Retina (tissue), 1 donor: ENCODE results near the gene CMTM4.
A peak's percentile ranks its signal among the peaks of the same experiment; 100 is the strongest.

Source experiments
- DNase-seq: peaks from one replicate; pipeline ENCODE4 v3.0.0-alpha.2; 2016

CMTM4 gene

DNA sequence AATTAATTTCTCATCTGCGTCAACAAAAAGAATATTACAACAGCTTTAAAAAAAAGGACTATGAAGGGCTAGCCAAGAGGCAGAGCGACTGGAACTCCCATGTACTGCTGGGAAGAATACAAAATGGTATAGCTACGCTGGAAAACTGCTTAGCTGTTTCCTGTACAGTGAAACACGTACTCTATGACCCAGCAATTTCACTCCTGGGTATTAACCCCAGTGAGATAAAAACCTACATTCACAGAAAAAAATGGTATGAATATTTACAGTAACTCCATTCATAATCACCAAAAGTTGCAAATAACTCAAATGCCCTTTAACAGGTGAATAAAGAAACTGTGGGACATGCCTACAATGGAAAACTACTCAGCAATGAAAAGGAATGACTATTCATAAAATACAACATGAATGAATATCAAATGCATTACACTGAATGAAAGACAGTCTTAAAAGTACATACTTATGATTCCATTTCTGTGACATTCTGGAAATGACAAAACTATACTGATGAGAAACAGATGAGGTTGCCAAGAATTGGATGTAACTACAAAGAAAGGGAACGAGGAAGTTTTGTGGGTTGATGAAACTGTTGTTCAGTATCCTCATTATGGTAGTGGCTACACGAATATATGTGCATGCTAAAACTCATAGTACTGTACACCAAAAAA, 27.6 kb downstream of the CMTM4 start:
- no peak for DNase-seq

DNA sequence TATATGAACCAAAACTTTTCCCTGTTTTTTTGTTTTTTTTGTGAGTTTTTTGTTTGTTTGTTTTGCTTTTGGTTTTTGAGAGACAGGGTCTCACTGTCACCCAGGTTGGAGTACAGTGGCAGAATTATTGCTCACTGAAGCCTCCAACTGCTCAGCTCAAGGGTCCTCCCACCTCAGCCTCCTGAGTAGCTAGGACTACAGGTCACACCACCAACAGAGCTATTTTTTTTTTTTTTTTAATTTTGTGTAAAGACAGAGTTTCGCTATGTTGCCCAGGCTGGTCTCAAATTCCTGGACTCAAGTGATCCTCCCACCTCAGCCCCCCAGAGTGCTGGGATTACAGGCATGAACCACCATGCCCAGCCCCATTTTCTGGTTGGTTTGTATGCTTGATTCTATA, 28.6 kb downstream of the CMTM4 start:
- no peak for DNase-seq

DNA sequence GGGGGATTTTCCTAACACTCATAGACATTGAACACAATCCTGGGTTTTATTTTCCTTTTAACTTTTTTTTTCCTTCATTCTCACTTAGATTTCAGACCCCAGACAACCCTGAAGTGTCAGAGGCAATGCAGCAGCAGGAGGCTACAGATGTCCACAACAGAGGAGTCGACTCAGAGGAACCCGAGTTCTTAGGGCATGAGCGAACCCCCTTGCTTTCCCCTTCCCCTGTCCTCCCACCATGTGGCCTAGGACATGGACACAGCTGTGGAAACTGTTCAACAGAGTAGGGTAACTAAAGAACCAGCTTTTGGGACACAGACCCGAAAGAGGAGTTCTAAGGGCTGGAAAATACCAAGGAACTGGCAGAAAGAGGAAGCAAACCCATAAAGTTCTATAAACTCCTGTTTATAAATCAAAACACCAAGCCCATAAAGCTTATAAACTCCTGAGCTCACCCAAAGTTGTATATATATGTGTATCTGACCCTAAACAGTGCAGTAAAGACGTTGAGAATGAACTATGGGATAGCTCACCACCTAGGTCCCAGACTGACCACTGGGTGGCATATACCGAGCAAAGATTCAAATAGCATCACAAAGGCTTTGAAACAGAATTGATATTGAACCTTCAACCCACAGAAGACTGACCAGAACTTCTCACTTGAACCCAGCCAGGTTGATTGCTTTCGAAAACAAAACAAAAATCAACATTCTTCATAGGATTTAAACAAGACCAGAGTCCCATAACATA, 33.9 kb downstream of the CMTM4 start:
- peak; percentile 12 for DNase-seq

DNA sequence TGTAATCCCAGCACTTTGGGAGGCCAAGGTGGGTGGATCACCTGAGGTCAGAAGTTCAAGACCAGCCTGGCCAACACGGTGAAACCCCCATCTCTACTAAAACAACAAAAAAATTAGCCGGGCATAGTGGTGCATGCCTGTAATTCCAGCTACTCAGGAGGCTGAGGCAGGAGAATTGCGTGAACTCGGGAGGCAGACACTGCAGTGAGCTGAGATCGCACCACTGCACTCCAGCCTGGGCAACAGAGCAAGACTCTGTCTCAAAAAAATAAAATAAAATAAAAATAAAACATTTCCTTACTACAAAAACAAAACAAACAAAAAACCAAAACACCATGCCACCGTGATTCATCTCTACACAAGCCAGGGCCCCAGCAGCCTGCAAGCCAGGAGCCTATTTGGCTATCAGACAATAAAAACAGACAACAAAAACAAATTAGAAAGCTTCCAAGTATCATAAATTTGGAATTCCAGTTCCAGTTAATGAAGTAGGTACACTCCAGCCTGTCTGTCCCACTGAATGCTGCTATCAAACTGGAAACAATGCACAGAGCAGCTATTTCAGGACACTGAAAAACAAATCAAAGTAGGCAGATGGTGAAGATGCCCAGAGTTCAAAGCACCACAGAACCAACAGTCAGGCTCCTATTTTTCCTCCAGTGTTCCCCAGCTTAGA, 34.7 kb downstream of the CMTM4 start:
- DNase-seq: peak; percentile 7

DNA sequence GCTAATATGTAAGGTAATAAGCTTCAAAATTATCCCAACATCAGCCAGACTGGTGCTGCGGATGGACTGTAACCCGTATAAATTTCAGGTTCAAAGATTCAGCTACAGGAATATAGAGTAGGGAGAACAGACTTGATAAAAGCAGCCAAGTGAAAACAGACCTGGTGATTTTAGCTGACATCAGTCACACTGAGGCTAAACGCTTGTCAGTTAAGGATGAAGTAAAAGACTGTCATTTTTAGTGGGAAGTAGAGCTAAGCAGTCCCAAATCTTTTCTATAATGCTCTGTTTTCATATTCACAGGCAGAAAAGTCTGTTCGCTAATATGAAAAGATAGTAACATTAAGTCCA, 35.4 kb downstream of the CMTM4 start:
- no peak for DNase-seq

DNA sequence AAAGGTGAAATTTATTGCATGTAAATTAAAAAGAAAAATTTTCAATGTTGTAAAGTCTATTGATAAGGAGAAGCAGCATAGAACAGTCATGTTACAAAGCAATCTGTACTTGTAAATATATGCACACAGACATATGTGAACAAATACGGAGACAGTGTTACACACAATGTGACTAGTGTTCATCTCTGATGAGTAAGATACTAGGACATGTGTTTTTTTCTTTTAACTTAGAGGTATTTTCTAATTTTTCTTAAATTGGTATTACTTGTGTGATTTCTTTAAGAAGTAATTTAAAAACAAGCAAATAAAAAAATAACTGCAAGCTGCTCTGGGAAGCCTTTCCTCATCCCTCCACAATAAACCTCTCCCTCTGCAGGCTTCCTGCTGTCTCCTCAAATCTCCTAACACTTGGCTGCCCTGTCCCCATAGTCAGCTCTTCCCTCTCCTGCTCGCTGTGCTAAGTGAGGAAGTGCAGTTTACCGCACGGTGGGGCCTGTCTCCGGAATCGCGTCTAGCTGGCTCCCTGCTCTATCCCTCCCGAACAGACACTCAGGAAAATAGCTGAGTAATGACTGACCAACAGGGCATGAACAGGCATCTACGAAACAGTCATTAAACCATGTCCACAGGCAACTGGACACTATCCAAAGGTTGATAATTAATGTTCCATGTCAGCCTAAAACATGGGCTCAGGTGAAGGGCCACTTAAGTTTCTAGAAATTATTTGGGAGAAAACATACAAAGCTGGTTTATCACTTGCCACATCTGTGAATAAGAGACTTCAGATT, 35.9 kb downstream of the CMTM4 start:
- peak; percentile 79 for DNase-seq

DNA sequence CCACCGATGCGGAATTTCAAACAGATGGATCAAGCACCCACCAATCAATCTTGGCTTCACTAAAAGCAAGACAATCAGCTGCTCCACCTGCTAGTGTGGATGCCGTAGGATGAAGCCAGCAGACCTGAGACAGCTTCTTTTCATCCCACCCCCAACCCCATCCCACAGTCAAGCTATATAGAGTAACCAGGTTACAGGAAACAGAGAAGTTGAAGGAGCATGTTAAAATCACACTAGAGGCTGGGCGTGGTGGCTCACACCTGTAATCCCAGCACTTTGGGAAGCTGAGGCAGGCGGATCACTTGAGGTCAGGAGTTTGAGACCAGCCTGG, 37.7 kb downstream of the CMTM4 start:
- DNase-seq: no peak

DNA sequence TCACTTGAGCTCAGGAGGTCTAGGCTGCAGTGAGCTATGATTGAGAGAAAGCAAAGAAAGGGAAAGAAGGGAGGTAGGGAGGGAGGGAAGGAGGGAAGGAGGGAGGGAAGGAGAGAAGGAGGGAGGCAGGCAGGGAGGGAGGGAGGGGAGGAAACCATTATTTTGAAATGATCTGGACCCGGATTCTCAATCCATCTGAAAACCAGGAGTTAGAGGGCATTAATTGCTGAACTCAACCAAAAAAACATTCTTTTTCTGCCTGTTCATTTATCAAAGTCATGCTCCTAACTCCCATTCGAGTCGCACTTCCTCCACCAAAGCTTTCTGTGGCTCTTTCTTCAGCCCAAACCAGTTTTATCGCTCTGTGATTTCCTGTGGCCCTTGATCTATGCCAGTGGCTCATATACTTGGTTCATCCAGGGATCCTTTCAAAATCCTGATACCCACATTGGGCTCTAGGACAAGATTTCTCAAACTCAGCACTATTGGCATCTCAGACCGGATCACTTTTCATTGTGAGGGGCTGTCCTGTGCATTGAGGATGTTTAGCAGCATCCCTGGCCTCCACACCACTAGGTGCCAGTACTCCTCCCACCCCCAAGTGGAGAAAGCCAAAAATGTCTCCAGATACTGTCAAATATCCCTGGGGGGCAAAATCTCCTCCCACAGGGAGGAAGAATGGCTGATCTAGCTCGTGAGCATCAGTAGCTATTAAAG, 38.2 kb downstream of the CMTM4 start:
- peak; percentile 25 for DNase-seq

DNA sequence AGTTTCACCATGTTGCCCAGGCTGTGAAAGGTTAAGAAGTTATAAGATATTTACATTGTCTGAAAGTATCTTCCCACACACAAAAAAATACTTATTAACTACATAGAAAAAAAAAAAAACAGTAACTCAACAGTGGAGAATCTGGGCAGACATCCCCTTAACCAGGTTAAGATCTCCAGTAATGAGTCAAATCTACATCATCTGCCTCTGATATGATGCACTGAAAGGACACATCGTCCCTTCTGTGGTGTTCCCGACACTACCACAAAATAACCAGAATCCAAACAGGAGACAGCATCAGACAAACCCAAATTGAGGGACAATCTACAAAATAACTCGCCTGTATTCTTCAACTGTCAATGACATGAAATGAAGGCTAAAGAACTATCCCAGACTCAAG, 40.0 kb downstream of the CMTM4 start:
- DNase-seq: no peak

DNA sequence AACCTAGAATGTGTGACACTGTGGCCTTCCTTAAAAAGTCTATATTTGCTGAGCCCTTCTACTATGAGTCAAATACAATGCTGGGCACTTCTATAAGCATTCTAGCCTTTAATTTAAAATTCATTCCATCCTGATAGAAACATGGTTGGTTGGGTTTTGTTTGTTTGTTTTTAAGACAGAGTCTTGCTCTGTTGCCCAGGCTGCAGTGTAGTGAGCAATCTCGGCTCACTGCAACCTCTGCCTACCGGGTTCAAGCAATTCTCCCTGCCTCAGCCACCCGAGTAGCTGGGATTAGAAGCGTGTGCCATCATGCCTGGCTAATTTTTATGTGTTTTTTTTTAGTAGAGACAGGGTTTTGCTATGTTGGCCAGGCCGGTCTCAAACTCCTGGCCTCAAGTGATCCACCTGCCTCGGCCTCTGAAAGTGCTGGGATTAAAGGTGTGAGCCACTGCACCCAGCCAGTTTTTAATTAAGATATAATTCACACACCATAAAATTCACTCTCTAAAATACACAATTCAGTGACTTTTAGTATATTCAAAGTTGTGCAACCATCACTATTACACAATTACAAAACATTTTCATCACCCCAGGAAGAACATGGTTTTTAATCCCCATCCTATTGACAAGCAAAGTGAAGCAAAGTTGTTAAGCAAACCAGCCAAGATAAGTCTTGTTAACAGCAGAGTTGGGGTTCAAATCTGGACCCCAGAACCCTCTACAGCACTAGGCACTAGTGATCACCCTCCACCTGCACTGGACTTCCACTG, 42.8 kb downstream of the CMTM4 start:
- DNase-seq: no peak

DNA sequence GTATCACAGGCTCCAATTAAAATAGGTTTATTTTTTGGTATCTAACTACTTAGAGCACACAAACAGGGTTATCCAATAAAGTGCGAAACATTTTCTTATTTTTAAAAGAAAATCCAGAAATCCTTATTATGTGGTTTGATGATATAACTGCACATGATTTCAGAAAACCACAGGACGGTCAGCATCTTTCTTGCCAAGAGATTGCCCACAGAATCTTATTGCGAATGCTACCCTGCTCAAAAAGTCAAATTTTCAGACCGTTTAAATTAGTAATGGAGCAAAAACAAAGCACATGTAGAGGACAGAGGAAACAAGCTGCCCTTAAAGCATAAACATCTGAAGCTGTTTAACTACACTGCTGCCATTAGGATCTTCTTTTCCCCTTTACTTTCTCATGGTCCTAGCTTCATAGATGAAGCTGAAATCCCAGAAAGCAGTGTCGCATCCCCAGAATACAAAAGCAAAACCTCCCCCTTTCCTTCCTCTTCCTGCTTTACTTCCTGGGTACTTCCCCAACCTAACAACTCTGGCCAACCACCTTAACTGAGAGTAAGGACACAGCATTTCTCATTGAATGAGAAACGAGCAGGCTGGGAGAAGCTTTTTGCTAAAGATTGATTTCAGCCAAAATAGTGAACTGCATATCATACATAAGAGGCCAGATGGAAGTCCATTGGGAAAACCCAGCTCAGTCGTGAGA, 43.7 kb downstream of the CMTM4 start:
- DNase-seq: no peak

DNA sequence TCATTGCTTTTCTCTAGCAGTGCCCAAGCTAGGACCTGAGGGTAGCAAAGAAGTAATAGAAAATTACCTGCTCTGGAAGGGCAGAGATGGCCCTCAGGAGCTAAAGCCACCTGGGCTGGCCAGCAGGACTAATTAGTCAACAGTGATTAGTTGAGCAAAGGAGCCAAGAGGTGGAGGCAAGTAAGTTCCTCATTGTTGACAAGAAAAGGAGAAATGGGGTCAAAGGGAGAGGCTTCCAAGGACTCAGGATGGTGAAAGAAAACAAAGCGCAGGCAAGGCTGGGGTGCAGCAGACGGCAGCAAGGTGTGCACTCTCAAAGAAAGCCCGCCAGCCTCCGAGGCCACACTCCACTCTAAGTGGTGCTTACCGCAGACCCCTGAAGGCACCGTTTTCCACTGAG, 44.6 kb downstream of the CMTM4 start:
- no peak for DNase-seq

DNA sequence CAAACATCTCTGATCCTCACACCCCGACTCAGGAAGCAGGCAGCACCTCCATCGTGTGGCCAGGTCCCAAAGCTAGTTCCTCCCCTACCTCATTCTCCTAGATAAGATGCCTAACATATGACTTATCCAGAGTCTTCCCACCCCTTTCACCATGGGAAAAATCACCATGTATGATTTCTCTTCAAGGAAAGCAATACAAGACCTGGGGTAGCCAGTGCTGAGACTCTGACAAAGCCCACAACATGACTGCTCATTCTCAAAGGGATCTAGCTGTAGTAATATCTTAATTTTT, 45.1 kb downstream of the CMTM4 start:
- no peak for DNase-seq

DNA sequence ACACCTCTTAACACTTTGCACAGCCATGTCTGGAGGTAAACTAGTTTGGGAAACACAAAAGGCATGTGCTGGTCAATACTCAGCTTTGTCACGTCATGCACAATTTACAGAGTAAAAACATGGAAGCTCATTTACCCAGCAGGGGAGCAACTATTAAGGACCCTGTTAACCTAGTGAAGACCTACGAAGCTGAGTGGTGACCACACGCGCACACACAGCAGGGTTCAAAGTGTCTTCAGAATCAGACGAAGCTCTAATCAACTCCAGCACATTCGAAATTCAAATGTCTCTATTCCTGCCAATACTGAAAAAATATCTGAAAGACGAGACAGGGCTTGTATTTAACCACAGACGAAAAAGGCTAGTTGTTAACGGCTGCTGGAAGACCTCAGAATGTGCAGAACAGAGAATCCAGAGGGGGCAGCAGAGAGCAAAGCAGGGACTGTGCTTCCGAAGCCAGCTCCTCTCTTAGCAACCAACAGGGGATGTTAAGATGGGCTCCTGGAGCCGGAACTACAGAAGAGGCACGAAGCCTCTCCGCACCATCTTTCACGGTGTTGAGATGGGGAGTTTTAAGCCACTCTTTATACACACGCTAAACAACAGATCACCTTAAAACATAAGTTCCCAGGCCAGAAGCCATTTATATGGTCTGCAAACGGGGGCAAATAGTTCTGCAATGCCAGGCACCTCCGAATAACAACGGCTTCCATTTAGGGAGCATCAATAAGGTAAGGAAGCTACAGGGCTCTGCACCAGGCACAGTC, 45.7 kb downstream of the CMTM4 start:
- peak; percentile 91 for DNase-seq

DNA sequence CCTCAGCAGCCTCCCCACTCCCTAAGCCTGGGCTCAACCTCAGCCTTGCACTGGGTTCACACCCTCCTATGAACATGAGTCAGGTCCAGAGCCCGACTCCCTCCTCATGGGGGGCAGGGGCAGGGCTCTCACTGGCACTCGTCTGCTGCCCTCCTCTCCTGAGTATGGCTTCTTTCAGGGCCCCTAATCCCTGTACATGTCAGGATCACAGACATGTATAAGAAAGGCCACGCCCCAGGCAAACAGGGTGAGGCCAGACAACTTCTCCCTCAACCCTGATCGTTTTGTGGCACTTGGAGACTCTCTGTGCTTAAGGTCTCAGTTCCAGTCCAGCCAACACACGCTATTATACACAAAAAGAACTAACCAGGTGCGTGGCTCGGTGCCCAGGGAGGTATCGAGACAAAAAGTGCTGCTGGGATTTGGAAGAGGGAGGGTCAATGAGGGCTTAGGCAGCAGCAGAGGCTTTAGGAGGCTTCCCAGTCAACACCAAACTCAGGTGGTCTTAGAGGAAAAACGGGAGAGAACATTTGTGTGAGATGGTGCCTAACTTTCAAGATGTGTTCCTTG, 46.8 kb downstream of the CMTM4 start:
- DNase-seq: no peak

DNA sequence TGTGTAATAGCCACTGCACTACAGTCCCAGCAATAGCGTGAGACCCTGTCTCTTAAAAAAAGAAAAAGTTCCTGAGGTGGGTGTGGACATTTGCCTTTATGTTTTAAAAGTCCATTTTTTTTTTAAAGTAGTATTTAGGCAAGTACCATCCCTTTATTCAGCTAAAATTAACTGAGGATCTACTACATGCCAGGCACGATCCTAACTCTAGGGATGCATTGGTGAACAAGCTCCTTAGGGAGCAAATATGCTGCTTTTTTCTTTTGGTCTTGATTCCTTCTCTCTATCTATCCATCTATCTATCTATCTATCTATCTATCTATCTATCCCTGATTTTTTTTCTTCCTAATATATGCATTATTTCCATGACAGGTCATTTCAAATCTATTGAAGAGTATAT, 47.4 kb downstream of the CMTM4 start:
- DNase-seq: no peak

DNA sequence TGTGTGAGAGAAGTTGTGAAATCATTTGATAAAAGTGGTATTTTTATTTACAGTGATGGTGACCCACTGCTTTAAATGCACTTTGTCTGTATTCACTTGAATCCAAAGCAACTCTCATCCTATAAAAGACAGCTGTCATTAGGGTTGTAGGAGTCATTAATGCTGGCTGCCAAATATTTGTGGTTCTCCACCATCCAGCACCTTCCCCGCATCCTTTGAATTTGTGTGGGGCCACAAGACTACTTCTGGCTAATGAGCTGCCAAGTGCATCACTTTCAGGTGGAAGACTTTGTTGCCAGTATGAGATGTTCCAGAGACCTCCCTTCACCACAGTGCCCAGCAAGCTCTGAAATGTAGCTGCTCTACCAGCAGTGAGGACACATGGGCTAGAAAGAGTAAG, 48.7 kb downstream of the CMTM4 start:
- DNase-seq: no peak

DNA sequence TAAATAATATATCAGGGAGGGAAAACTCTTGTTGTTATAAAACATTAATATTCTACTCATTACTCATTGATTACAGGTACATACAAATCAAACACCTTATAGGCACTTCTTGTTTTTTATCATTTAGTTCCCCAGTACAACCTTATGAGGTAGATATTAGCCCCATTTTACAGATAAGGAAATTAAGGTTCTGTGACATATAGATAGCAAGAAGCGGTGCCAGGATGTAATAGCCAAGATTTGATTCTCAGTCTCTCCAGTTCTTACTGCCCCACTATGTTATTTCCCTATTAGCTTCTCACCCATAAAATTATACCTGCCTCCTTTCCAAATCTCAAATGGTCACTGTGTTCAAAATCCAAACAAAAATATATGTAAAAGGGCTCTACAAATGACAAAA, 55.2 kb downstream of the CMTM4 start:
- DNase-seq: no peak

DNA sequence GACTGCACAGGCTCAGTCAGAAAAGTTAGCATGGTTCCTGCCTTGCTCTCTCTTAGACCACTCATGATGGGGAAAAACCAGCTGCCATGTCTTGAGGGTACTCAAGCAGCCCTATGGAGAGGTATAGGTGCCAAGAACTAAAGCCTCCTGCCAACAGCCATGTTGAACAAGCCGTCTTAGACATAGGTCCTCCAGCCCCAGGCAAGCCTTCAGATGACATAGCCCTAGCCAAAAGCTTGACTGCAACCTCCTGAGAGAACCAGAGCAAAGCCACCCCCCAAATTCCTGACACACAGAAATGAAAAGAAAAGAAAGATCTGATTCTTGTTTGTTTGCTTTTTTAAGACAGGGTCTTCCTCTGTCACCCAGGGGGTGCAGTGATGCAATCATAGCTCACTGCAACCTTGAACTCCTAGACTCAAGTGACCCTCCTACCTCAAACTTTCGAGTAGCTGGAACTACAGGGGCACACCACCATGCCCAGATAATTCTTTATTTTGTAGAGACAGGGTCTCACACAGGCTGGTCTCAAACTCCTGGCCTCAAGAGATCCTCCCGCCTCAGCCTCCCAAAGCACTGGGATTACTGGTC, 55.7 kb downstream of the CMTM4 start:
- DNase-seq: no peak
